GM19463 (cell line): ENCODE data around the gene HOXC6.
"Not testable (repeated sequence)": the region's sequence is repeated elsewhere in the genome, so short reads cannot be mapped to it uniquely, and the experiment has no call there.

Experiments
- ATAC-seq: cut with Tn5 transposase; IDR thresholded peaks from one replicate; pipeline ENCODE4 v1.9.1; 2021; ENCODE audit warnings: mild to moderate bottlenecking, moderate library complexity; ENCODE audit not compliant: unreplicated experiment

Gene HOXC6

GRCh38 chr12:54038284-54038870 is 10.1 kb downstream of the HOXC6 start:
- ATAC-seq = no peak

- ATAC-seq = no peak
Observed at GRCh38 chr12:54038871-54039414, 10.7 kb downstream of the HOXC6 start.

DNA sequence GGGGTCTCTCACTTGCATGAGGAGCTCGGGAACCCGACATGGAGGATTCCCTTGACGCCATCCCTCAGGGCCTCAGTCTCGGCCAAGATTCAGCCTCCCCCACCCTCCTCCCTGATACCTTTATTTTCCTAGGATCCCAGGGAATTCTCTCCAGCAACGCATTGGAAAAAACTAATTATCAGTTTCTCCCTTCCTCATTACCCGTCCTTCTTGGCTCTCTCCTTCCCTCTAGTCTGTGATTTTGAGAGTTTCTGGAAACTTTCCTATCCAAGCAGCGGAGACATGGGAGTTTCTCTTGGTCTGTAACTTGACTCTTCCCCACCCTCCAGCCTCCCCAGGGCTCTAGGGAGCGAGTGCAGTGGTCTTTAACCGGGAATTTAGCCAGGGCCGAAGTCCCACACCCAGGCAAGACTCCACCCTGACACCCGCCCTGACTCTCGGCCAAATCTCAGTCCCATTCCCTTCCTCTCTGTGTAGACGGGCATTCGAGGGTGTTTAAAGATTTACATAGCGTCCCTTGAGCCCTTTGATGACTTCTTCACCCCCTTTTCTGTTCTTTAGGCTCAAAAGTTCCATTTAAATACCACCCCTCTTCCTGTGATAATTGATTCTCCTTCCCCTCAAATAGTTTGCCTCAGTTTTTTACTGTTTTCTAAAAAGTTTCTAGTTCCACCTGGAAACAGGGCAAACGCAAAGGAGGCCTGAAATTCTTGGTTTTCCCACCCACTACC is 11.3 kb downstream of the HOXC6 start:
- ATAC-seq = no peak

DNA sequence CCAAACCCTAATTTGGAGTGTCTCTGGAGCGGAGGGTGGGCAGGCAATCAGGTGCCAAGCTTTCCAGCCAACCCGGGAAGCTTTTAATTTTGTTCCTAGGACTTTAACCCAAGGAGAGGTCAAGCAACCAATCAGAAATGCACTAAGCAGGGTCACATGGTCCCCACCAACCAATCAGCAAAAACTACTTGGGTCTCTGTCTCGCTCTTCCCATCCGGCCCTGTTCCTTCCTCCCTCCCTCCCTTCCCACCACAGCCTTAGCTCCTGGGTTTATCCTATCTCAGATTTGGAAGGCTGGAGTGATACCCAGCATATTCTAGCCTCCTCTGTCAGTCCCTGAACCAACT is 11.9 kb downstream of the HOXC6 start:
- no peak for ATAC-seq

DNA sequence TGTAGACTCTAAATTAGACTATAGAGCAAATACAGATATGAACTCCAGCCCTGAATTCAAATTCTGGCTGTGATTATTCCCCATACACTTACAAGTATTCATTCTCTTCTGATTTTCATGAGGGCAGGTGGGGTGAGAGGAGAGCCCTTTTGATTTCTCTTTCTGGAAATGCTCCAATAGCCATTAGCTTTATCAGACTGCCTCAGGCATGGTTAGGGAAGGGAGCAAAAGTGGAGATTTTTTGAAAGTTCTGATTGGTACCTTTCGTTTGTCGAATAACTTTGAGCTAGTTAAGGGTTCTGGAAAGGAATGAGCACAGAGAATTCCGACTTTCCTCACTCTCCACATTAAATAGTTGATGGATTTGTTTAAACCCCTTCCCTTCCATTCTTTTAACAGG is 12.4 kb downstream of the HOXC6 start:
- no peak for ATAC-seq

- no peak for ATAC-seq
Observed at GRCh38 chr12:54041097-54041690, 13.0 kb downstream of the HOXC6 start.

- ATAC-seq = not testable (repeated sequence)
Observed at GRCh38 chr12:54042033-54042432, 13.8 kb downstream of the HOXC6 start.

DNA sequence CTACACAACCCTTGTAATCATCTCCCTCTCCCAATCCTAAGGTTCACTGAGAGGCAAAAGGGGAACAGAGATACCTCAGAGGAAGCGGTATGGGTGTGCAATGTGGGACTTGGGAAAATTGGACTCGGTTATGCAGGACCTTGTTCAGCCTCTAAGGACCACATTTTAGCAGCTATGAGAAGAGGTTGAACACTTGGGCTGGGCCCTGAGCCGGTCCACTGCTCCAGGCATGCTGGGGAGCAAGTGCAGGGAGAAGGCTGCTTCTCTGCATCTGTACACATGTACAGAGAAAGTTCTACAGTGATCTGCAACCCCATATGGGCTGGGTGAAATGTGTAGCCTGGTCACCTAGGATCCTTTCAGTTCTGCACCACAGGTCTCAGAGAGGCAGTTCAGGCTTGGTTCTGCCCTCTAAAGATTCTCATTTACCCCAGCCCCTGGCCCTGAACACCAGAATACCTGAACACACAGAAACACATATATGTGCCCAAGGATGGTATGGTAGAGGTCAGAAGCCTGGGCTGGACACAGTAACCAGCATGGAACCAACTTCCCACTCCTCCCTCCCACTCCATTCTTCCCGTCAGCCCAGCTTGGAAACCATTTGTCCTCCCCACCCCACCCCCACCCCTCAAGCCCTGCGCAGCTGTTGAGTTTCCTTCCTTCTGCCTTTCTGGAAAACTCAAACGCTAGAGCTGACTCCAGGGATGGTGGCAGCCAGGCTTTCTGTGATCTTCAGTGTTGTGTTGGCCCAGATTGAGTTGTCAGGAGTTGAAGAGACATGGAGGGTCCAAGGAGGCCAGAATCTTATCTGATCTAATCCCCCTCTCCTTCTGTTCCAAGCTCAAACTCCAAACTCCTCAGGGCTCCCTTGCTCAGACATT is 15.0 kb downstream of the HOXC6 start:
- ATAC-seq = no peak

GRCh38 chr12:54044425-54045103 is 16.3 kb downstream of the HOXC6 start:
- ATAC-seq = no peak

- no peak for ATAC-seq
Observed at GRCh38 chr12:54045401-54045800, 17.2 kb downstream of the HOXC6 start.

DNA sequence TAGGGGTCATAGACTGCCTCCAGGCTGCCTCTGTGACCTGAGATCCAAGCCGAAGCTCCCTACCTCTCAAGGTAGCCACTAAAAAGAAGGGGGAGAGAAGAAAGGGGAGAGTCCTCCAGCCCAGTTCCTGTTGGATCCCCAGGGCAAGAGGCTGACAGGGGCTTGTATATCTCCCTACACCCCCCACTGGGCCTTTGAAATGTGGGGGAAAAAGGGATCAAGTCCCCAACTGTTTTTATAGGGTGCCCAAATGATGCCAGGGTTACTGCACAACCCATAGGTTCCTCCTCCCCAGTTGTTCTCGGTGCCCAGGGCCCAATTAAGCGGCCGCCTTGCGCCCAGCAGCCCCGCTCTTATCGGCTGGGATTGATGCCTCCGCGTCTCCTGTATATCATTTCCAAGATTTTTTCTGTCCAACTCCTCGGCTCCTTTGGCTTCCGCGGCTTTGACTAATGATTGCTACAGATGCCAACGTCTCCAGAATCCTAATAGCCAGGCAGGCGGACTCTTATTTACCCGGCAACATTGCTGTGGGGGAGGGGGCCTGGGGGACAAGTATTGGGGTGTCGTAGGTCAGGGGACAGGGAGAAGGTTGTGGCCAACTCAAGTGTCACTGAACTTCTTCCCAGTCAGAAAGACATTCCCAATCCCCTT is 17.8 kb downstream of the HOXC6 start:
- ATAC-seq = no peak

DNA sequence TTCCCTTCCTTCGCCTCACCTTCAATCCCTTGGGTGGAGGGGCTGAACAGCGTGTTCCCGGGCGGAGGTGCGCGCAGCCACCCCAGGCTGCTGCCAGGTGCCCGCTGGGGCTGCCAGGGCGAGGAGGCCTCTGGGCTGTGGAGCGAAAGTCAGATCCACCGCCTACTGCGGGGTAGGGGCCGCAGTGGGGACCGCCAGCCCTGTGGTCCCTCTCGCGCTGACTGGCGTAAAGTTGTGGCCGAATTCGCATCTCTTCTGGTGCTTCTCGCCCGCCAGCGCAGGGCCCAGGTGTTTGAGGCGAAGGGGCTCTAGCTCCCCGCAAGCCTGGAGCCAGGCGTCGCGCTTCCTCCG is 18.5 kb downstream of the HOXC6 start:
- no peak for ATAC-seq

DNA sequence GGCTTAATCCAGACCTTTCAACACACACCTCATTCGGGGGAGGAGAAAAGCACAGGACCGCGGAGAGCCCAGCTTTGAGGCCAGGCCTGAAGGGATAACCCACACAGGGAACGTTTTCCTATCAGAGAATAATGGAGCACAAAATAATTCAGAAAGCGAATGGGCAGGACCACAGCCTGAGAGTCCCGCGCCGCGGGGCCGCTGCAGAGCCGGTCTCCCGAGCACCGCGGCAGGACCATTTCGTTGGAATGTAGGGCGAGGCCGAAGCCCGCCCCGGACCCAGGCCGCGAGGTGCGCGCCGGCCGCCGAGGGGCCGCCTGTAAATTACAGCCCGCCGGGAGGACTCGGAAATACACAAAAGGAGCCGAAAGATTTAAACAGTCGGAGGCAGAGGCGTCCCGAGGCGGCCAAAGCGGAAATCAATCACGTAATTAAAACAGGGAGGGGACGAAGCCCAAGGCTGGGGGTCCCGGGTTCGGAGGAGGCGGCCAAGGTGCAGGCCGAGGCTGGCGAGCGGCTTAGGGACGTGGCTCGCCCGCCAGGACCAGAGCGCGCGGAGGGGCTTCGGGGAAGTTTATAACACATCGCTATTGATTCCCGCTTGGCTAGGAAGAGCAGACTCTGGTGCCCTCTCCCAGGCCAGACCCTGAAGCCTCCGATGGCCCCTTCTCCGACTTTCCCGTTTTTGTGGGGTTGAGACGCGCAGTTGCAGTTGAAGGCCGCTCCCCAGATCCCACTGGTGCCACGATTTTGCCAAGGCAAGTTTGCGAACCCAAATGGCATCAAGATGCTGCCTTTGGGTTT is 19.1 kb downstream of the HOXC6 start:
- no peak for ATAC-seq

DNA sequence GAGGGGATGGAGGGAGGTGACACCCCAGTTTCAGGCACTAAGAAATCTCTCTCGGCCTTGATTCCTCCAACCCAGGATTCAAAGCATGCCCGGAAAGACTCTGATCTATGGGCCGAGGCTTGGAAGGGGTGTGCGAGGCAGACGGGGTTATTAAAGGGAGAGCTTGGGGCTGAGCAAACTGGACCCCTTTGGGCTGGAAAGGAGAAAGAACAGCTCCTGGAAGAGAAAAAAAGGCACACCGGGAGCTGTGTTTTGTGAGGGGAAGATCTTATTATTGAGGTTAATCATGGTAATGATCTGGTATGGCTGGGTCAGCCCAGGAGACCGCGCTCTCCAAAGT is 19.7 kb downstream of the HOXC6 start:
- no peak for ATAC-seq

- ATAC-seq = no peak
Observed at GRCh38 chr12:54048406-54049093, 20.3 kb downstream of the HOXC6 start.

GRCh38 chr12:54049108-54049507 is 20.9 kb downstream of the HOXC6 start:
- ATAC-seq = no peak

DNA sequence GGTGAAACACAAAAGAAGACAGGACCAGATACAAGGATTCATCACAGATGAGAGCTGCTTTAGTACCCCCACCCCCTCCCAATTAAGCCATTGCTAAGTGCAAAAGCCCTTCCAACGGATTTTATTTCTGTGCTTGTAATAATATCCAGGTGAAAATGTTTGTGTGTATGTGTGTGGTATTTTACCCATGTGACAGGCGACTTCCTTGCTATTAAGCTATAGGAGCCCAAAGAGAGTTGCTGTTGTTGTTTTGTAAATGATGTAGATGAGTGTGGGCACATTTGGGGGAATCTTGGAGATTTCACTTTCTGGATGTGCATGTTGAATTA is 22.2 kb downstream of the HOXC6 start:
- no peak for ATAC-seq

DNA sequence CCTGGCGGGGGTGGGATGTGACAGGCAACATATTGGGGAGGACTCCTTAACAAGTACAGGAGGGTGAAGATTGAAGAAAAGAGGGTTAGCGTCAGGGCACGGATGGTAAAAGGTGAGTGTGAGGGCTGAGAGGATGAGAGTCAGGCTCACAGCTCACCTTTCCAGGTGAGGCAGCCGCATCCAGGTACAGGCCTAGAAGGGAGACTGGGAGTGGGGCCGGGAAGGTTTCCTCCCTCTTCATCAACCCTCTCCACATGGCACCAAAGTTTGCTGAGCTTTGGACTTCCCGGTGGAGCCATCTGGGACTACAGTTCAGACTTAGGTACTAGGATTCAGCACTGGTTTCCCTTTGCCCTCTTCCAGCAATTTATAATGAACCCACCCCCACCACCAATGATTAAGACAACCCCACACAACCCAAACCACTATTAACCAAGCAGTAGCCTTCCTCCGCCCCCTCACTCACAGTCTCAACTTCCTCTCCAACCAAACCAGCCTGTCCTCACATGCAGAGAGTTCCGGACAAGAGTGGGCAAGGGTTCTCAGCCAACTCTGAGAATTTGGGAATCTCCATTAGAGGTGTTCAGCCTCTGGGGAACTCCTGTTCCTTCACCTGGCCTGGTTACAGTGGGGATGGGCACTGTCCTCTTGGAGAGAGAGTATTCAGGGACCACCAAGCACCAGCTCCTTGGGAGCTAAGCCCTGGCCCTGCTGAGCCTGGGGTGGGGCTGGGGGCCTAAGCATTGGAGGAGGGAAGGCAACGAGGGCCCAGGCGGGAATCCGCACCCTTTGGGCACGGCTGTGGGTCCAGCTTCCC is 23.0 kb downstream of the HOXC6 start:
- ATAC-seq = no peak
